GM12872 (cell line): ENCODE results near the gene CTSL.

Experiments used
- CTCF ChIP-seq: IDR thresholded peaks from 3 replicates; pipeline ENCODE4 v1.5.1; 2011; ENCODE audit warnings: low read depth, mild to moderate bottlenecking, low read length, moderate library complexity; ENCODE audit not compliant: insufficient read depth

CTSL gene

GRCh38 chr9:87694236-87694755 lies 31.6 kb upstream of the CTSL start:
- no peak for TF ChIP-seq CTCF

GRCh38 chr9:87695523-87695922 lies 30.4 kb upstream of the CTSL start:
- TF ChIP-seq CTCF: no peak

- no peak for TF ChIP-seq CTCF
These were observed 29.3 kb upstream of the CTSL start for GRCh38 chr9:87696641-87697040.

- no peak for TF ChIP-seq CTCF
These were observed 27.7 kb upstream of the CTSL start for GRCh38 chr9:87698069-87698809.

GRCh38 chr9:87699835-87700234 lies 26.1 kb upstream of the CTSL start:
- TF ChIP-seq CTCF: no peak

GRCh38 chr9:87701491-87701890 lies 24.4 kb upstream of the CTSL start:
- no peak for TF ChIP-seq CTCF

GRCh38 chr9:87701931-87702421 lies 23.9 kb upstream of the CTSL start:
- TF ChIP-seq CTCF: no peak
